ENCODE measurements around the gene MED26. TPM values are rescaled to one million over a fixed set of nuclear protein-coding genes. Genes with fewer than 3 reads are reported as not detected.

The MED26 gene
- total and polyA plus RNA-seq, 2 of the 13 experiments (the other 11 are each of a cell fraction or from before 2014, with no cell fraction given): 3.5 to 3.8 TPM

GRCh38 chr19:16659832-16660708 lies 32.1 kb upstream of the MED26 start, which contains the start of gene SMIM7 (continued):
- TF ChIP-seq DDIT3 (CRISPR knock-in tag; IDR thresholded peaks at IDR 0.05): no peak
- no peak for TF ChIP-seq NR3C1 (CRISPR knock-in tag; IDR thresholded peaks at IDR 0.05)
- TF ChIP-seq CCDC6 (CRISPR knock-in tag; IDR thresholded peaks at IDR 0.05): peak; percentile 85
- TF ChIP-seq ERF (CRISPR knock-in tag; IDR thresholded peaks at IDR 0.05): peak; percentile 66
- peak; percentile 96 for TF ChIP-seq POLR2G (IDR thresholded peaks at IDR 0.05; ENCODE audit: low read depth, low read length)
- peak; percentile 98 for TF ChIP-seq KAT8 (CRISPR knock-in tag; IDR thresholded peaks at IDR 0.05)
- TF ChIP-seq ZBTB20 (CRISPR knock-in tag; IDR thresholded peaks at IDR 0.05; ENCODE audit: borderline replicate concordance, low read depth): no peak
- peak; percentile 59; the same call in 1 of the 2 replicates for TF ChIP-seq ZNF710 (CRISPR knock-in tag; IDR thresholded peaks at IDR 0.05; ENCODE audit: borderline replicate concordance)
- TF ChIP-seq NR2F1 (CRISPR knock-in tag; IDR thresholded peaks at IDR 0.05): peak in 1 of 2 experiments; percentile 40; a peak in 1 of 4 replicates
- peak; percentile 86 for TF ChIP-seq ZBTB40 (IDR thresholded peaks at IDR 0.05)
- TF ChIP-seq ZBTB40 (CRISPR knock-in tag; IDR thresholded peaks at IDR 0.05): 0 out of 2 replicates have a peak, but pooled peaks have one; percentile 21
- 0 out of 2 replicates have a peak, but pooled peaks have one; percentile 33 for TF ChIP-seq HBP1 (CRISPR knock-in tag; IDR thresholded peaks at IDR 0.05; ENCODE audit: low read depth)
- no peak for TF ChIP-seq RCOR2 (CRISPR knock-in tag; IDR thresholded peaks at IDR 0.05)
- TF ChIP-seq CREBL2 (CRISPR knock-in tag; IDR thresholded peaks at IDR 0.05; ENCODE audit: borderline replicate concordance): no peak
